HTR-8/SVneo (cell line): ENCODE results near the gene MYO3B.
A peak's percentile ranks its signal among the peaks of the same experiment; 100 is the strongest.

ENCODE experiments used
- DNase-seq: peaks from one replicate; pipeline ENCODE4 v3.0.0; 2011; ENCODE audit warnings: low spot score, mixed read lengths; ENCODE audit not compliant: insufficient read length
- FAIRE-seq: peaks from 2 replicates; lab custom pipeline; 2011; peaks lifted over from hg19 to GRCh38; lab: Jason Lieb, UNC

Gene MYO3B

GRCh38 chr2:170228429-170228828 is 50.5 kb downstream of the MYO3B start:
- FAIRE-seq (no peak), DNase-seq (no peak)

GRCh38 chr2:170229125-170229524 is 51.2 kb downstream of the MYO3B start:
- no peak for DNase-seq
- FAIRE-seq, result no peak

GRCh38 chr2:170229744-170230143 is 51.8 kb downstream of the MYO3B start:
- no peak for FAIRE-seq

GRCh38 chr2:170235860-170236679 is 58.1 kb downstream of the MYO3B start:
- FAIRE-seq, result no peak

More at GRCh38 chr2:170229744-170230143, 51.8 kb downstream of the MYO3B start:
- no peak for DNase-seq

GRCh38 chr2:170236680-170237047 is 58.7 kb downstream of the MYO3B start:
- no peak for FAIRE-seq
- no peak for DNase-seq

More at GRCh38 chr2:170235860-170236679, 58.1 kb downstream of the MYO3B start:
- peak; percentile 32 for DNase-seq

GRCh38 chr2:170237572-170238120 is 59.7 kb downstream of the MYO3B start:
- FAIRE-seq (no peak), DNase-seq (no peak)

- DNase-seq (no peak), FAIRE-seq (no peak)
Measured at GRCh38 chr2:170238776-170239175, 60.8 kb downstream of the MYO3B start.

GRCh38 chr2:170240629-170241028 is 62.7 kb downstream of the MYO3B start:
- no peak for DNase-seq
- no peak for FAIRE-seq

- no peak for FAIRE-seq
Measured at GRCh38 chr2:170241756-170242155, 63.8 kb downstream of the MYO3B start.

GRCh38 chr2:170243118-170243837 is 65.3 kb downstream of the MYO3B start:
- FAIRE-seq, result no peak
- no peak for DNase-seq

More at GRCh38 chr2:170241756-170242155, 63.8 kb downstream of the MYO3B start:
- DNase-seq, result no peak

- FAIRE-seq, result no peak
- no peak for DNase-seq
Measured at GRCh38 chr2:170243898-170244297, 66.0 kb downstream of the MYO3B start.

- no peak for DNase-seq
- no peak for FAIRE-seq
Measured at GRCh38 chr2:170244555-170244954, 66.6 kb downstream of the MYO3B start.

- DNase-seq (no peak), FAIRE-seq (no peak)
Measured at GRCh38 chr2:170245312-170245711, 67.4 kb downstream of the MYO3B start.

GRCh38 chr2:170247333-170247732 is 69.4 kb downstream of the MYO3B start:
- no peak for FAIRE-seq
- no peak for DNase-seq

GRCh38 chr2:170247882-170248393 is 70.0 kb downstream of the MYO3B start:
- FAIRE-seq (no peak), DNase-seq (no peak)

- FAIRE-seq, result no peak
- no peak for DNase-seq
Measured at GRCh38 chr2:170248574-170249393, 70.8 kb downstream of the MYO3B start.

- FAIRE-seq (no peak), DNase-seq (no peak)
Measured at GRCh38 chr2:170249761-170250160, 71.8 kb downstream of the MYO3B start.

- DNase-seq (no peak), FAIRE-seq (no peak)
Measured at GRCh38 chr2:170250584-170250983, 72.6 kb downstream of the MYO3B start.

- no peak for DNase-seq
- FAIRE-seq, result no peak
Measured at GRCh38 chr2:170252414-170252813, 74.5 kb downstream of the MYO3B start.

- FAIRE-seq (no peak), DNase-seq (no peak)
Measured at GRCh38 chr2:170253721-170254230, 75.8 kb downstream of the MYO3B start.
